GM23338 (cell line): Measurements from ENCODE around the gene PLA2G2E.

Experiments
- CREB1 ChIP-seq: fragments of 250-450 bp; sonication (Bioruptor Pico); IDR thresholded peaks from 2 replicates; pipeline ENCODE4 v1.5.0; 2020; ENCODE audit warnings: low read depth, mild to moderate bottlenecking, moderate library complexity
- CTCF ChIP-seq, 2 experiments: fragments of 200-600 bp in 1 of 2; sonication (generic) in 1 of 2; conservative IDR thresholded peaks; 2 replicates each; pipeline versions ENCODE4 v1.5.1 to v1.6.1; 2016 to 2017; ENCODE audit warnings: antibody characterized with exemption in 2 of 2, low read depth in 2 of 2, mild to moderate bottlenecking in 2 of 2, moderate library complexity in 1 of 2
- EZH2 ChIP-seq: fragments of 200-600 bp; sonication (generic); IDR thresholded peaks from one replicate; pipeline ENCODE4 v1.8.0; 2017; ENCODE audit warnings: antibody characterized with exemption, mild to moderate bottlenecking, low read depth; ENCODE audit not compliant: unreplicated experiment
- EZH2phosphoT487 ChIP-seq: fragments of 200-600 bp; sonication (generic); IDR thresholded peaks from one replicate; pipeline ENCODE4 v1.8.1; 2018; ENCODE audit warnings: antibody characterized with exemption; ENCODE audit not compliant: unreplicated experiment
- POLR2AphosphoS5 ChIP-seq: IDR thresholded peaks from 2 replicates; pipeline ENCODE4 v1.6.1; 2016; ENCODE audit warnings: antibody characterized with exemption, low read depth

- TF ChIP-seq CTCF (conservative IDR thresholded peaks at IDR 0.05; ENCODE audit: low read depth in 2 of 2) (no peak), EZH2 (no peak), EZH2phosphoT487 (no peak), CREB1 (CRISPR knock-in tag) (no peak), POLR2AphosphoS5 (no peak)
These were observed 13.4 kb downstream of the PLA2G2E start for GRCh38 chr1:19909971-19910370.
